Measurements from ENCODE around the gene CTAGE9. TPM values are rescaled to one million over a fixed set of nuclear protein-coding genes. Genes with fewer than 3 reads are reported as not detected.

CTAGE9 gene
- total RNA-seq, 2 donors from 2014 or later = not detected

DNA sequence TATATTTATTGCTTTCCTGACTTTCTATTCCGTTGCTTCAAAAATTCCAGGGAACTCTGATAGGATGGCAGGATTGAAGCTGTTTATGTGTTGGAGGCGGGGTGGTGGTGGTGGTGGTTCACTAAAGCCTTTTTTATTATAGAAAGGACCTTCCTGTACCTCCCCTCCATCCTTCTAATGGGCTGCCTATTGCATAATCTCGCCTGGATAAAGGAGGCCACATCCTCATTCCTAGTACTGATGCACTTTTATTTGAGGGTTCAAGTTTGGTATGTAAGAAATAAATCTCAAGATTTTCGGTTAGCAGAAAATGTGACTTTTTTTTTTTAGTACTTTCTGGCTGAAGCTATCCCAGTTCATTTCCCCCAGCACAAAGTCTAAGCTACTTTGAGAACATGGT is 18.7 kb upstream of the CTAGE9 start:
- Histone ChIP-seq H3K27me3 (replicated peaks; ENCODE audit: insufficient read depth) (no peaks in the 10 kb centered on the region), H3K27ac (no peak overlapping the region)
- no peak for DNase-seq (ENCODE audit: low spot score)

DNA sequence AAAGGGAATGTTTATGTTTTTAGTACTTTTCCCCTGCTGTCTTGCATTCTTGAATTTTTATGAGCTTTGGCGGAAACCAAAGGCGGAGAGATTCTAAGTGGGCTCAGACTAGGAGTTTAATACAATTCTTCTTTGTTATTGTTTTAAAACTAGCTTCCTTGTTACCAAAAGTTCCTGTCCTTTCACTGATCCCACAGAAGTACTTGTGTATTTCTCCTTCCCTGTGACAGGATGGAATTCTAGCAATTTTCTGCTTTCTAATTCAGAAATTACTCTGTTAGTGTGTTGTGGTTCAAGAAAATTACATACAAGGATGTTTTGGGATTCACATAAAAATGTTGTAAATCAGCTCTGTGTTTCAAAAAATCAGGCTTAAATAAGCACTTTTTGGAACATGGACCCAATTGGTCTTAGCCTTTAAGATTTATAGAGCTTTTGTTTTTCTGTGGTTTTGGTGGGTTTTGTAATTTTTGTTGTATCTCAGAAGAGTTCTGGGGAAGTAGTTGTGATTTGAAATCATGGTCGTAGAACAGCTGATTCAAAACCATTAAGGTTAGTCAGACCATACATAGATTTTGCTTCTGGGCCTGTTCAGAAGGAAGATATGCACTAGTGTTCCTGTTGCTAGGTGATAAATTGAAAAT is 17.6 kb upstream of the CTAGE9 start:
- intact Hi-C loops (cut with DNase I) = no loop called here
- H3K9me3 ChIP-seq = no peaks in the 10 kb centered on the region
- no peaks in the 10 kb centered on the region for H3K27me3 ChIP-seq (replicated peaks; ENCODE audit: insufficient read depth)
- no peaks in the 10 kb centered on the region for H3K4me1 ChIP-seq (replicated peaks)
- TF ChIP-seq POLR2A (IDR thresholded peaks at IDR 0.05) (no peak), POLR2AphosphoS5 (IDR thresholded peaks at IDR 0.05) (no peak)
- TF ChIP-seq, protein P1, sequence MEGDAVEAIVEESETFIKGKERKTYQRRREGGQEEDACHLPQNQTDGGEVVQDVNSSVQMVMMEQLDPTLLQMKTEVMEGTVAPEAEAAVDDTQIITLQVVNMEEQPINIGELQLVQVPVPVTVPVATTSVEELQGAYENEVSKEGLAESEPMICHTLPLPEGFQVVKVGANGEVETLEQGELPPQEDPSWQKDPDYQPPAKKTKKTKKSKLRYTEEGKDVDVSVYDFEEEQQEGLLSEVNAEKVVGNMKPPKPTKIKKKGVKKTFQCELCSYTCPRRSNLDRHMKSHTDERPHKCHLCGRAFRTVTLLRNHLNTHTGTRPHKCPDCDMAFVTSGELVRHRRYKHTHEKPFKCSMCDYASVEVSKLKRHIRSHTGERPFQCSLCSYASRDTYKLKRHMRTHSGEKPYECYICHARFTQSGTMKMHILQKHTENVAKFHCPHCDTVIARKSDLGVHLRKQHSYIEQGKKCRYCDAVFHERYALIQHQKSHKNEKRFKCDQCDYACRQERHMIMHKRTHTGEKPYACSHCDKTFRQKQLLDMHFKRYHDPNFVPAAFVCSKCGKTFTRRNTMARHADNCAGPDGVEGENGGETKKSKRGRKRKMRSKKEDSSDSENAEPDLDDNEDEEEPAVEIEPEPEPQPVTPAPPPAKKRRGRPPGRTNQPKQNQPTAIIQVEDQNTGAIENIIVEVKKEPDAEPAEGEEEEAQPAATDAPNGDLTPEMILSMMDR (IDR thresholded peaks at IDR 0.05) = no peak
- no peak for DNase-seq (ENCODE audit: low spot score)
- H3K36me3 ChIP-seq = no peaks in the 10 kb centered on the region
- no peak overlapping the region for H3K4me3 ChIP-seq
- H3K27ac ChIP-seq = no peak overlapping the region
- WGBS = 68% methylated on average over 3 of the region's 3 CpGs

More for the DNA sequence above, 18.7 kb upstream of the CTAGE9 start:
- no peaks in the 10 kb centered on the region for H3K9me3 ChIP-seq
- WGBS = 77% methylated on average over 4 of the region's 4 CpGs
- intact Hi-C loops (cut with DNase I) = no loop called here
- H3K36me3 ChIP-seq = no peaks in the 10 kb centered on the region
- no peak for TF ChIP-seq POLR2A (IDR thresholded peaks at IDR 0.05)
- no peak overlapping the region for H3K4me3 ChIP-seq
- H3K4me1 ChIP-seq (replicated peaks) = no peaks in the 10 kb centered on the region

DNA sequence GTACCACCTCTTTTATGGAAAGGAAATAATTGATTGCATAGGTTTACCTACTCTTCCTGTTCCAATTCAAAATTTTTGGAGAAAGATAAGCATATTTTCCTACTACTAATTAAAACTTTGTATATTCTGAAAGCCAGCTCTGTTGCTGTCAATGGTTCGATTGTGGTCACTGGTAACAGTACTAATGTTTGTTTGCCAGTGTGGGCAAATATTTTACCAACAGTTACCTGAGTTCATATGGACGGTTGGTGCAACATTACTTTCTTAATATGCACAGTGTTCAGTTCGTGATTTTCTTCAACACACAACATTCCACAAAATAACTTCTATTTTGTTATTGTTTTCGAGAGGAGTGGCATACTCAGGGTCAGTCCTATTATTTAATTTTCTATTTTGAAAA is 17.1 kb upstream of the CTAGE9 start:
- H3K27ac ChIP-seq = no peak overlapping the region
- DNase-seq (ENCODE audit: low spot score) = no peak
- TF ChIP-seq POLR2A (IDR thresholded peaks at IDR 0.05) (no peak), POLR2AphosphoS5 (IDR thresholded peaks at IDR 0.05) (no peak)
- TF ChIP-seq, protein P1 (IDR thresholded peaks at IDR 0.05) = no peak
- H3K27me3 ChIP-seq (replicated peaks; ENCODE audit: insufficient read depth) = no peaks in the 10 kb centered on the region
- H3K9me3 ChIP-seq = no peaks in the 10 kb centered on the region
- intact Hi-C loops (cut with DNase I) = no loop called here
- no peaks in the 10 kb centered on the region for H3K4me1 ChIP-seq (replicated peaks)
- WGBS = 63% methylated on average over 4 of the region's 4 CpGs
- H3K36me3 ChIP-seq = no peaks in the 10 kb centered on the region
- H3K4me3 ChIP-seq = no peak overlapping the region

DNA sequence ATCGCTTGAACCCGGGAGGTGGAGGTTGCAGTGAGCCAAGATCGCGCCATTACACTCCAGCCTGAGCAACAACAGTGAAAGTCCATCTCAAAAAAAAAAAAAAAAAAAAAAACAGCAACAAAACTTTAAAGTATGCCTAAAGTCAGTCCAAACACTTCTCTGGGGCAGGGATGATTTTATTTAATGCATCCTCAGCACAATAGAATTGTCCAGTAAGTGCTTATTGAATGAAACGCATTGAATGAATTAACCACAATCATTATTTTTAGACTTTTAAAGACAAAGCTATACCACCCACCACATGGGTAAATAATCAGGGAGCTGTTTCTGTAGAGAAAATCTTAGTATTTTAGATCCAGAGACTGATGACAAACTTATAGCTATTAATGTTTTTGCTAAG is 16.6 kb upstream of the CTAGE9 start:
- Histone ChIP-seq H3K9me3 (no peaks in the 10 kb centered on the region), H3K4me3 (no peak overlapping the region), H3K27ac (no peak overlapping the region), H3K4me1 (replicated peaks) (no peaks in the 10 kb centered on the region), H3K27me3 (replicated peaks; ENCODE audit: insufficient read depth) (no peaks in the 10 kb centered on the region), H3K36me3 (no peaks in the 10 kb centered on the region)
- TF ChIP-seq POLR2A (IDR thresholded peaks at IDR 0.05) (no peak), POLR2AphosphoS5 (IDR thresholded peaks at IDR 0.05) (no peak)
- TF ChIP-seq, protein P1 (IDR thresholded peaks at IDR 0.05) = no peak
- intact Hi-C loops (cut with DNase I) = no loop called here
- 95% methylated on average over 5 of the region's 5 CpGs for WGBS
- no peak for DNase-seq (ENCODE audit: low spot score)

DNA sequence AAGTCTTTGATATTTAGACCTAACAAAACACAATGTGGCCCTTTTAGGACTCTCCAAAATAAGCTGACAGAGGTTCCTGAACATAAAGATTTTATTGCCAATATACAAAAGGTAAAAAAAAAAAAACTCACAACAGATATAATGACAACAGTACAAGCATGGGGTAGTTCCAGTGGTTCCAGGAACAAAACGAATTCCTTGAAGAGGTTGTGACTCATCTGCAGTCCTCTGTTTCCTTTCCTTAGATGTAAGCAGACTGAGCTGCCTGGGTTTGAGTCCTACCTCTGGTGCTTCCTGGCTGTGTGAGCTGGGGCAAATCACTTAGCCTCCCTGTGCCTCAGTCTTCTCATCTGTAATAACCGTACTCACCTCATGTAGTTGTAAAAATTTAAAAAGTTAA is 13.3 kb upstream of the CTAGE9 start:
- WGBS = 68% methylated on average over 2 of the region's 2 CpGs
- Histone ChIP-seq H3K9me3 (no peaks in the 10 kb centered on the region), H3K4me1 (replicated peaks) (no peaks in the 10 kb centered on the region), H3K27me3 (replicated peaks; ENCODE audit: insufficient read depth) (no peaks in the 10 kb centered on the region), H3K27ac (no peak overlapping the region), H3K36me3 (no peaks in the 10 kb centered on the region), H3K4me3 (no peak overlapping the region)
- TF ChIP-seq POLR2AphosphoS5 (IDR thresholded peaks at IDR 0.05) (no peak), POLR2A (IDR thresholded peaks at IDR 0.05) (no peak)
- TF ChIP-seq, protein P1 (IDR thresholded peaks at IDR 0.05) = no peak
- intact Hi-C loops (cut with DNase I) = no loop called here
- no peak for DNase-seq (ENCODE audit: low spot score)
